OCI-LY3 (cell line): ENCODE measurements around the gene AK4.
"Not testable (repeated sequence)": the region's sequence is repeated elsewhere in the genome, so short reads cannot be mapped to it uniquely, and the experiment has no call there.

ENCODE experiments used
- H2AFZ ChIP-seq: fragments of 200-600, 300-600 bp; shearing (Covaris generic); 2 replicates; pipeline ENCODE4 v1.6.0; 2014; ENCODE audit warnings: antibody characterized with exemption, low read depth, low read length
- H3K27ac ChIP-seq: fragments of 200-600, 300-600 bp; sonication (generic); 2 replicates; pipeline ENCODE4 v1.5.1; 2014; ENCODE audit warnings: mild to moderate bottlenecking, low read length, moderate library complexity, mixed read lengths
- H3K27me3 ChIP-seq: fragments of 200-600, 300-600 bp; sonication (generic); 2 replicates; pipeline ENCODE4 v1.6.1; 2014; ENCODE audit warnings: low read depth, low read length, mixed read lengths
- H3K36me3 ChIP-seq: fragments of 200-600, 300-600 bp; sonication (generic); replicated peaks from 2 replicates; pipeline ENCODE3; 2014; ENCODE audit warnings: low read depth, low read length, mixed read lengths
- H3K4me1 ChIP-seq: fragments of 300-600, 200-600 bp; sonication (generic); 2 replicates; pipeline ENCODE4 v1.6.1; 2014; ENCODE audit warnings: low read length, mixed read lengths
- H3K4me2 ChIP-seq: fragments of 200-600, 300-600 bp; sonication (generic); 2 replicates; pipeline ENCODE4 v1.6.1; 2014; ENCODE audit warnings: low read length, mixed read lengths
- H3K4me3 ChIP-seq: fragments of 300-600, 200-600 bp; sonication (generic); 2 replicates; pipeline ENCODE4 v1.5.1; 2014; ENCODE audit warnings: antibody characterized with exemption, mild to moderate bottlenecking, low read length, moderate library complexity
- H3K79me2 ChIP-seq: fragments of 300-600, 200-600 bp; shearing (Covaris generic); 2 replicates; pipeline ENCODE4 v1.6.1; 2014; ENCODE audit warnings: mild to moderate bottlenecking, low read length, mixed read lengths
- H3K9ac ChIP-seq: fragments of 300-600, 200-600 bp; shearing (Covaris generic); 2 replicates; pipeline ENCODE4 v1.6.0; 2014; ENCODE audit warnings: mild to moderate bottlenecking, low read length, moderate library complexity
- H3K9me3 ChIP-seq: fragments of 200-600, 300-600 bp; shearing (Covaris generic); 2 replicates; pipeline ENCODE4 v1.6.1; 2014; ENCODE audit warnings: low read length, mixed read lengths; ENCODE audit not compliant: insufficient read depth
- H4K20me1 ChIP-seq: fragments of 200-600, 300-600 bp; sonication (generic); 2 replicates; pipeline ENCODE4 v1.6.1; 2016; ENCODE audit warnings: low read length, mixed read lengths; ENCODE audit not compliant: insufficient read depth
- CTCF ChIP-seq: fragments of 200-600, 300-600 bp; sonication (generic); IDR thresholded peaks from 2 replicates; pipeline ENCODE4 v1.5.1; 2014; ENCODE audit warnings: antibody characterized with exemption, low read length, low read depth
- EZH2phosphoT487 ChIP-seq: fragments of 200-600 bp; shearing (Covaris generic); IDR thresholded peaks from 2 replicates; pipeline ENCODE4 v1.6.1; 2018; ENCODE audit warnings: antibody characterized with exemption, mixed run types, low read depth

AK4 gene

GRCh38 chr1:65156910-65157545 lies 9.0 kb downstream of the AK4 start:
- peaks cover 53% of the 10 kb centered on the region for H3K79me2 ChIP-seq
- H3K4me3 ChIP-seq, result no peak overlapping the region
- H2AFZ ChIP-seq, result no peak overlapping the region
- no peak overlapping the region for H3K27ac ChIP-seq
- H3K4me2 ChIP-seq, result no peak overlapping the region
- no peak overlapping the region for H3K9ac ChIP-seq
- peaks cover 2% of the 10 kb centered on the region for H3K36me3 ChIP-seq
- H3K27me3 ChIP-seq, result no peaks in the 10 kb centered on the region
- H4K20me1 ChIP-seq, result peaks cover 38% of the 10 kb centered on the region
- H3K9me3 ChIP-seq, result no peaks in the 10 kb centered on the region
- H3K4me1 ChIP-seq, result no peaks in the 10 kb centered on the region
- TF ChIP-seq EZH2phosphoT487 (no peak), CTCF (no peak)

GRCh38 chr1:65157546-65157941 lies 9.5 kb downstream of the AK4 start:
- H4K20me1 ChIP-seq, result peaks cover 41% of the 10 kb centered on the region
- no peak overlapping the region for H3K9ac ChIP-seq
- H3K79me2 ChIP-seq, result peaks cover 53% of the 10 kb centered on the region
- no peak overlapping the region for H3K27ac ChIP-seq
- no peak for TF ChIP-seq EZH2phosphoT487
- no peak for TF ChIP-seq CTCF
- no peak overlapping the region for H3K4me2 ChIP-seq
- no peaks in the 10 kb centered on the region for H3K9me3 ChIP-seq
- H3K4me1 ChIP-seq, result no peaks in the 10 kb centered on the region
- H3K4me3 ChIP-seq, result no peak overlapping the region
- no peak overlapping the region for H2AFZ ChIP-seq
- peaks cover 2% of the 10 kb centered on the region for H3K36me3 ChIP-seq
- no peaks in the 10 kb centered on the region for H3K27me3 ChIP-seq

GRCh38 chr1:65159291-65159688 lies 11.3 kb downstream of the AK4 start:
- not testable (repeated sequence) for H3K4me1 ChIP-seq, H3K36me3 ChIP-seq, H3K27me3 ChIP-seq, H3K4me3 ChIP-seq, H3K9me3 ChIP-seq, H2AFZ ChIP-seq, H3K9ac ChIP-seq, H3K27ac ChIP-seq, H3K4me2 ChIP-seq
- Histone ChIP-seq H4K20me1 (peaks cover 28% of the 10 kb centered on the region), H3K79me2 (peaks cover 39% of the 10 kb centered on the region)

- no peak overlapping the region for H3K4me2 ChIP-seq
- H3K4me1 ChIP-seq, result peaks cover under 1% of the 10 kb centered on the region; the same call in 1 of the 2 replicates
- no peak overlapping the region for H2AFZ ChIP-seq
- no peak for TF ChIP-seq CTCF
- no peak for TF ChIP-seq EZH2phosphoT487
- H3K9ac ChIP-seq, result no peak overlapping the region
- H3K27me3 ChIP-seq, result no peaks in the 10 kb centered on the region
- peaks cover 38% of the 10 kb centered on the region for H3K79me2 ChIP-seq
- H3K27ac ChIP-seq, result no peak overlapping the region
- no peaks in the 10 kb centered on the region for H3K9me3 ChIP-seq
- peaks cover 2% of the 10 kb centered on the region for H3K36me3 ChIP-seq
- no peak overlapping the region for H3K4me3 ChIP-seq
- H4K20me1 ChIP-seq, result peaks cover 25% of the 10 kb centered on the region; the same call in 1 of the 2 replicates
Measured at GRCh38 chr1:65159801-65160523, 12.0 kb downstream of the AK4 start.
